HG03520 (cell line): Measurements from ENCODE around the gene AGMAT.
"Not testable (repeated sequence)": the region's sequence is repeated elsewhere in the genome, so short reads cannot be mapped to it uniquely, and the experiment has no call there.

ENCODE experiments used
- ATAC-seq: cut with Tn5 transposase; IDR thresholded peaks from one replicate; pipeline ENCODE4 v1.9.1; 2021; ENCODE audit warnings: mild to moderate bottlenecking, moderate library complexity; ENCODE audit not compliant: unreplicated experiment

The AGMAT gene

GRCh38 chr1:15616373-15617172 is 31.7 kb upstream of the AGMAT start:
- ATAC-seq: peak; percentile 24

GRCh38 chr1:15610167-15610566 is 25.3 kb upstream of the AGMAT start:
- no peak for ATAC-seq

- ATAC-seq: no peak
Measured at GRCh38 chr1:15609631-15610030, 24.8 kb upstream of the AGMAT start.

GRCh38 chr1:15605398-15606383 is 20.8 kb upstream of the AGMAT start:
- ATAC-seq: no peak

DNA sequence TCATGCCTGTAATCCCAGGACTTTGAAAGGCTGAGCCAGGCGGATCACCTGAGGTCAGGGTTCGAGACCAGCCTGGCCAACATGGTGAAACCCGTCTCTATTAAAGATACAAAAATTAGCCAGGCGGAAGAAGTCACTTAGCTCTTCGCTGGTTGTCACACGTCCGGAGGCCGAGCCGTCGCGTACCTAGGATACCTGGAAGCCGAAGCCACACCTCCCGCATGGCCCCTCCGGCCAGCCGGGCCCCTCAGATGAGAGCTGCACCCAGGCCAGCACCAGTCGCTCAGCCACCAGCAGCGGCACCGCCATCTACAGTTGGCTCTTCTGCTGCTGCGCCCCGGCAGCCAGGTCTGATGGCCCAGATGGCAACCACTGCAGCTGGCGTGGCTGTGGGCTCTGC is 19.5 kb upstream of the AGMAT start:
- ATAC-seq: not testable (repeated sequence)

- ATAC-seq: not testable (repeated sequence)
Measured at GRCh38 chr1:15603966-15604282, 19.1 kb upstream of the AGMAT start.

- ATAC-seq: peak; percentile 88
Measured at GRCh38 chr1:15603050-15603965, 18.5 kb upstream of the AGMAT start.

GRCh38 chr1:15598436-15598835 is 13.6 kb upstream of the AGMAT start:
- ATAC-seq: no peak

DNA sequence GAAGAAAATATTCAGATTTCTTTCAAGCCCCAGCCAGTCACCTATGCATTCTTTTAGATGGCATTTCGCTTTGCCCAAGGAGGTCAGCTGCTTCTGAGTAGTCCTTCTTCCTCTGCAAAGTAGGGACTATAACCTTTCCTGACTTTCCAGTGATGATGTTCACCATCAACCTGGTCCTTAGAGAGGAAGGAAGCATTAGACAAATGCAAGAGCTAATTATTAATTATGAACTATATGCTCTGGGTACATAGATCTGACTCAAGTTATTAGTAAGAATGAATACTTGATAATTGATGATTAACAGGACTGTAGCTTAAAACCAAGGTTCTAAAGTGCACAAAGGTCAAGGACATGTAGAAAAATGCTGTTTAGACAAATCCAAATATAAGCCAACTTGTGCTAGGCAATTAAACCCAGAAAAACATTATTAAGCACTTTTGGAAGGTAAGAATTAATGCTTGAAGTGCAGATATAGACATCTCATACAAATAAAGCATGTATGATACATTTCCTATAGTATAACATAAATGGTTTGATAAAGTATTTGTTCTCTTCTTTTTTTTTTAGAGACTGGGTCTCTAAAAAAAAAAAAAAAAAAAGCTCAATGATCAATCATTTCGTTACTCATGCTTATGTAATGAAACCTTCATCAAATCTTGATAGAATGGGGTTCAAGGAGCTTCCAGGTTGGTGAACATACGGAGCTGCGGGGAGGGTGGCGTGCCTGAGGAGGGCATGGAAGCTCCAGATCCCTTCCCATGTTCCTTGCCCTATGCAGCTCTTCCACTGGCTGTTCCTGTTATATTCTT is 11.2 kb upstream of the AGMAT start:
- no peak for ATAC-seq

DNA sequence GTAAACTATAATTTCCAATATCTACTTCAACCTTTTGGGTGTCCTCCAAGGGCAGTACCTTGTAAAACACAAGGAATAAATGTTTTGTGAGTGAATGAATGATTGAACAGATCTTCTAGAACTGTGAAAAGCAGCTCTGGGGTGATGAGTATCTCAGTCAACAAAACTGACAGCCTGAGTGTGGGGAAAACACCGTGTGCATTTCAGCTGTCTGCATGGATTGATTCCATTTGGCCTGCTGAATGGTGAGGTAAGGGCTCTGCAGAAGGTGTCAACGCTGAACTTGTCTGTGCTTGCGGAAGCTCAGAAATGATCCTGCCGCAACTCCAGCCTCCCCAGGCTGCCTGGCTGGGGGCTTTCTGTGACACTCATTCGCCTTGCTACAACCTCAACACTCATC is 7.4 kb upstream of the AGMAT start:
- ATAC-seq: no peak

DNA sequence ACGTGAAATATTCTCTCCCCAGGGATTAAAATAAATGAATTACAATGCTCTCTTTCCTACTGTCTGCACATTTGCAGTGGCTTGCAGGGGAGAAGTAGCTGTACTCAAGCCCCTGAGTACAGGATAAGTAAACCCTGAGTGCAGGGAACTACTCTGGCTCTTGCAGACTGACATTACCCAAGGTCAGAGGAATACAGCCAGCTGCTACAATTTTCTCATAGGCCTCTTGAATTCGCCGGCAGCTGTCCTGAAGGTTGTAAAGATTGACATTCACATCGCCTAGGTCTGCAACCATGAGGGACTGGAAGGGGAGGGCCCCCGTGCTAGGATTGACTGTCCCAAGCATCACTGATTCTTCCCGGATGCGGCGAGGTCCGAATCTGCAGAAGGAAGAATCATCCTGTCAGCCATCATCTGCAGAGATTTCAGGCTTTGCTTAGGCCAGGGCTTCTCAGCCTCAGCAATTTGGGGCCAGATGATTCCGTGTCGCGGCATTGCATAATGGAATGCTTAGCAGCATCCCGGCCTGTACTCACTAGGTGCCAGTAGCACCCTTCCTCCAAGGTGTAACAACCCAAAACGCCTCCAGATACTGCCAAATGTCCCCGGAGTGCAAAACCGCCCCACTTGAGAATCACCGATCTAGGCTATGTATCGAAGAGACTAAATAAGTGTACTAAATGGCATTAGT is 1.7 kb downstream of the AGMAT start:
- ATAC-seq: no peak

- ATAC-seq: no peak
Measured at GRCh38 chr1:15579683-15580047, 5.2 kb downstream of the AGMAT start.

GRCh38 chr1:15578921-15579682 is 5.7 kb downstream of the AGMAT start:
- no peak for ATAC-seq

DNA sequence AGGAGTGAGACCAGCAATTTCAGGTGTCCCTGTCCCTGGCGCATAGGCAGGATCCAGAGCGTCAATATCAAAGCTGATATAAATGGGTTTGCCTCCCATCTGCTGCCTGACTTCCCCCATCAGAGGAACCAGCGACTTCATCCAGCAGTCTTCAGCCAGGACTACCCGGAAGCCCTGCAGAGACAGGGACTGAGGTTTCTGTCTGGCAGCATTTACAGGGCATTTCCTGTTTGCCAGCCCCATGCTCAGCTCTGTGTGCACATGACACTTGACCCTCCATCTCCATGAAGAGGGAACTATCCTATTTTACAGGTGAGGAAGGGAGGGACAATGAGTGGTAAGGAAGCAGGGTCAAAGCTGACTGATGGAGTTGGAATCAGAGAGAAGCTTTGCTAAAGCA is 7.2 kb downstream of the AGMAT start:
- no peak for ATAC-seq

- ATAC-seq: no peak
Measured at GRCh38 chr1:15575549-15576150, 9.2 kb downstream of the AGMAT start.

DNA sequence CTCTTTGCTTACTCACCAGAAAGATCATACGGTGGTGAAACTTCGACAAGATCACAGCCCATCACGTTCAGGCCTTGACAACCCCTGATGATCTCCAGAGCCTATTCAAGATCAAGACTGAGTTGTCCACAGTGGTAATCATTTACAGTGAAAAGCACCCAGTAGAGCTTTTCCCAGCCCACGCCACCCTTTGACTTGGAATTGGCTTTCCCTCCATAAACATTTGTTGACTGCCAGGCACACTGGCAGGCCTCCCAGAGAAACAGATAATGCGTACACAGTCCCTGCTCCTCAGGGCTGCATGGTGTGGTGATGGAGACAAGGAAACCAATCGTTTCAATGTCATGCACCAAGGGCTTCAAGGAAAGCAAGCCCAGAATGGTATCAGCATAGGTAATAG is 10.1 kb downstream of the AGMAT start:
- ATAC-seq: no peak

GRCh38 chr1:15573477-15573876 is 11.4 kb downstream of the AGMAT start:
- no peak for ATAC-seq

DNA sequence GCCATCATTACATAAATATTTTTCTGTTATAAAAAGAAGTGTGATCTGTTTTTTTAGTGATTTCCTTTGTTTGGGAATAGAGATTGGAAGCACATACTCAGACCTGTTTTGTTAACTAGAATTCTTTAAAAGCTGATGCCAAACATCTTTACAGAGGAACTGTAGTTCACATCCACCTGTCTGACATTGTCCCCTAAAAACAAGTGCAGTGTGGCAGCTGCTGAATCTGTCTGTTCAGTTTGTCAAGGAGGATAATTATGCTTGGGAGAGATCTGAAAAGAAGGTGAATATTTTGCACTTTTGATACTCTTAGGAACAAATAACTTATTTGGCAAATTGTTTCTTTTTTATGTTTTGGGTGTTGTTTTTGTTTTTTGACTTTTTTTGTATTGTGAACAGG is 13.6 kb downstream of the AGMAT start:
- no peak for ATAC-seq
